Activated naive CD8-positive, alpha-beta T cell (primary cell): ENCODE data around the gene SPDYE4.

ENCODE experiments used
- H3K27ac Mint-ChIP-seq: one replicate; pipeline ENCODE4 v1.8.0; 2021; ENCODE audit warnings: mixed read lengths
- H3K27me3 Mint-ChIP-seq: one replicate; pipeline ENCODE4 v1.8.0; 2021; ENCODE audit warnings: mixed read lengths
- H3K36me3 Mint-ChIP-seq: one replicate; pipeline ENCODE4 v1.8.0; 2021; ENCODE audit warnings: mixed read lengths
- H3K4me1 Mint-ChIP-seq: one replicate; pipeline ENCODE4 v1.8.0; 2021; ENCODE audit warnings: low read depth, mixed read lengths
- H3K4me3 Mint-ChIP-seq: one replicate; pipeline ENCODE4 v1.8.0; 2021; ENCODE audit warnings: mild to moderate bottlenecking, mixed read lengths
- H3K9me3 Mint-ChIP-seq: one replicate; pipeline ENCODE4 v1.8.0; 2021; ENCODE audit warnings: low read depth, mixed read lengths

SPDYE4 gene

DNA sequence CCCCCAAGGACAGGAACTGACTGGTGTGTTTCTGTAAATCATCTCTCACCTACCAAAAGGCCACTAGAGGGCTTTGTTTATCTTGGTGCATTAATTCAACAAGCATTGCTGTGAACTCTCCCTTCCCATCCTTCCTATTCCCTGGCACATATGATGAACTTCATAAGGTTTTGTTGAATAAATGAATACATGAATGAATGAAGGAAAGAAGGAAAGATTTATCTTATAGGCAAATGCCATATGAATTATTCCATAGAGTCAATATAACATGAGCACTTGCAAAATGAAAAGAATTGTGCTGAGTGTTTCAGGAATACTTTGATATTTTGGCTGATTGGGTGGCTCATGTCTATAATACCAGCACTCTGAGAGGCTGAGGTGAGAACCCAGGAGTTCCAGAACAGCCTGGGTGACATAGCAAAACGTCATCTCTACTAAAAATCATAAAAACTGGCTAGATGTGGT is 4.3 kb downstream of the SPDYE4 start:
- H3K36me3 Mint-ChIP-seq: no peaks in the 10 kb centered on the region
- no peaks in the 10 kb centered on the region for H3K9me3 Mint-ChIP-seq
- no peak overlapping the region for H3K27ac Mint-ChIP-seq
- no peak overlapping the region for H3K4me3 Mint-ChIP-seq
- H3K27me3 Mint-ChIP-seq: peaks cover 8% of the 10 kb centered on the region
- no peaks in the 10 kb centered on the region for H3K4me1 Mint-ChIP-seq

DNA sequence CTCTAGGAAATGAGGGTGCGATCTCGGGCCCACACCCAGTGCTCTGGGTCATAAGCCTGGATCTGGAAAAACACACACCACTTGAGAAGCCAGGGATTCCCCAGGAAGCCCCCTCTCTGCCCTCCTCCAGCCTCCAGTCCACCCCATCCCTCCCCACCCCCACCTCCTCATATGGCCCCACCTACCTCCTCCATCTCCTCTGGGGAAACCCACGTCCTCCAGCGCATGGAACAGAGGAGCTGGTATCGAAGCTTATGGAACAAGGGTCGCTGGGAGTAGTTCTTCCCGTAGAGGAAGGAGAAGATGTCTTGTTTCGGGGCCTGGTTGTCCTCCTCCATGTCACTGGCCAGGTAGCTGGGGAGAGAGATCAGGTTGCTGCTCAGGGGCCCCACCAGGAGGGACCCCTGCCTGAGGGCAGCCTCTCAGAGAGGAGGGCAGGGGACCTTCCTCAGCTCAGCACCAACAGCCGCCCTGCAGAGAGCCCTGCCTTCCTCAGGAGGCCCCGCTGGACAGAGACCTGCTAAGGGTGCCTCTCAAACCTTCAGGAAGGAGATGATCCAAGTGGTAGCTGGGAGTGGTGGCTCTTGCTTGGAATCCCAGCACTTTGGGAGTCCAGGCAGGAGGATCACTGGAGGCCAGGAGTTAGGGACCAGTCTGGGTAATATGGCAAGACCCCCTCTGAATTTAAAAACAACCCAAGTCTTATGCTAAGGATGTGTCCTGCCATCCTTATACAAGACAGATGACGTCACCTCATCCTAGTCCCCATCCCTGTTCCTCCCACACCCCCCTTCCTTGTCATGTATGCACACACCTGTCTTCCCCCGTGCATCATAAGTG is 5.0 kb downstream of the SPDYE4 start:
- no peaks in the 10 kb centered on the region for H3K9me3 Mint-ChIP-seq
- no peaks in the 10 kb centered on the region for H3K36me3 Mint-ChIP-seq
- H3K27me3 Mint-ChIP-seq: peaks cover 8% of the 10 kb centered on the region
- peaks cover 2% of the 10 kb centered on the region for H3K4me1 Mint-ChIP-seq
- H3K27ac Mint-ChIP-seq: no peak overlapping the region
- no peak overlapping the region for H3K4me3 Mint-ChIP-seq

- H3K36me3 Mint-ChIP-seq: no peaks in the 10 kb centered on the region
- peaks cover 13% of the 10 kb centered on the region for H3K4me1 Mint-ChIP-seq
- H3K4me3 Mint-ChIP-seq: no peak overlapping the region
- H3K27ac Mint-ChIP-seq: no peak overlapping the region
- peaks cover 3% of the 10 kb centered on the region for H3K27me3 Mint-ChIP-seq
- no peaks in the 10 kb centered on the region for H3K9me3 Mint-ChIP-seq
These were observed 8.7 kb downstream of the SPDYE4 start for GRCh38 chr17:8749616-8750015.

GRCh38 chr17:8747742-8748141 is 10.6 kb downstream of the SPDYE4 start:
- Mint-ChIP-seq H3K4me3 (no peak overlapping the region), H3K36me3 (no peaks in the 10 kb centered on the region), H3K4me1 (peaks cover 13% of the 10 kb centered on the region), H3K27me3 (no peaks in the 10 kb centered on the region), H3K27ac (no peak overlapping the region), H3K9me3 (no peaks in the 10 kb centered on the region)

GRCh38 chr17:8746501-8747236 is 11.7 kb downstream of the SPDYE4 start:
- Mint-ChIP-seq H3K36me3 (no peaks in the 10 kb centered on the region), H3K9me3 (no peaks in the 10 kb centered on the region), H3K27ac (peak overlapping the region; percentile 89), H3K4me3 (peak overlapping the region; percentile 92), H3K4me1 (peaks cover 13% of the 10 kb centered on the region), H3K27me3 (no peaks in the 10 kb centered on the region)

- no peaks in the 10 kb centered on the region for H3K9me3 Mint-ChIP-seq
- no peaks in the 10 kb centered on the region for H3K27me3 Mint-ChIP-seq
- peaks cover 15% of the 10 kb centered on the region for H3K4me1 Mint-ChIP-seq
- peak overlapping the region; percentile 89 for H3K27ac Mint-ChIP-seq
- H3K36me3 Mint-ChIP-seq: no peaks in the 10 kb centered on the region
- peak overlapping the region; percentile 92 for H3K4me3 Mint-ChIP-seq
These were observed 12.5 kb downstream of the SPDYE4 start for GRCh38 chr17:8745586-8746500.

- Mint-ChIP-seq H3K36me3 (no peaks in the 10 kb centered on the region), H3K9me3 (no peaks in the 10 kb centered on the region), H3K4me3 (peak overlapping the region; percentile 58), H3K4me1 (peaks cover 26% of the 10 kb centered on the region), H3K27ac (peak overlapping the region; percentile 41), H3K27me3 (no peaks in the 10 kb centered on the region)
These were observed 14.1 kb downstream of the SPDYE4 start for GRCh38 chr17:8744086-8744785.

- Mint-ChIP-seq H3K9me3 (no peaks in the 10 kb centered on the region), H3K4me1 (peaks cover 26% of the 10 kb centered on the region), H3K36me3 (no peaks in the 10 kb centered on the region), H3K4me3 (no peak overlapping the region), H3K27ac (no peak overlapping the region), H3K27me3 (no peaks in the 10 kb centered on the region)
These were observed 15.5 kb downstream of the SPDYE4 start for GRCh38 chr17:8742819-8743218.

- no peaks in the 10 kb centered on the region for H3K9me3 Mint-ChIP-seq
- H3K4me3 Mint-ChIP-seq: no peak overlapping the region
- no peaks in the 10 kb centered on the region for H3K27me3 Mint-ChIP-seq
- H3K27ac Mint-ChIP-seq: no peak overlapping the region
- no peaks in the 10 kb centered on the region for H3K36me3 Mint-ChIP-seq
- H3K4me1 Mint-ChIP-seq: peaks cover 25% of the 10 kb centered on the region
These were observed 16.1 kb downstream of the SPDYE4 start for GRCh38 chr17:8742274-8742673.

DNA sequence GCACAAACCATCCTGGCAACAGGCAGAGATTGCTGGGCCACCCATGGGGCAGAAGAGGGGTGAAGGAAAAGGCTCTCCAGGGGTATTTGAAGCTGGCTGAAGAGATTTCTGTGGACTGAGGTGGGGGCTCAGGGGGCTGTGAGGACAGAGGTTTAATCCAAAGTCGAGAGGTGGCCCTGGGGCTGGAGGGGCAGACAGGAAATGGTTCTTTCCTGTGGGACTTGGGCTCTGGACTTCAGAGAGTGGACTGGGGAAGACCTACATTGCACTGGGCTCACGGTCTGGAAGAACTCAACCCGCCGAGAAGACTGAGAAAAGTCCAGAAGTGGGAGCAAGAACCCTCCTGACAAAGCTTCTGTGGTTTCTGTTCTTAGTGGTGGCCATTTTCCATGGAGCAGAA is 16.6 kb downstream of the SPDYE4 start:
- peaks cover 23% of the 10 kb centered on the region for H3K4me1 Mint-ChIP-seq
- no peaks in the 10 kb centered on the region for H3K36me3 Mint-ChIP-seq
- no peak overlapping the region for H3K27ac Mint-ChIP-seq
- no peaks in the 10 kb centered on the region for H3K9me3 Mint-ChIP-seq
- H3K4me3 Mint-ChIP-seq: no peak overlapping the region
- no peaks in the 10 kb centered on the region for H3K27me3 Mint-ChIP-seq

- Mint-ChIP-seq H3K27me3 (no peaks in the 10 kb centered on the region), H3K27ac (no peak overlapping the region), H3K36me3 (no peaks in the 10 kb centered on the region), H3K4me1 (peaks cover 23% of the 10 kb centered on the region), H3K9me3 (no peaks in the 10 kb centered on the region), H3K4me3 (no peak overlapping the region)
These were observed 17.0 kb downstream of the SPDYE4 start for GRCh38 chr17:8741366-8741765.

- H3K4me1 Mint-ChIP-seq: peaks cover 19% of the 10 kb centered on the region
- H3K36me3 Mint-ChIP-seq: no peaks in the 10 kb centered on the region
- no peaks in the 10 kb centered on the region for H3K27me3 Mint-ChIP-seq
- H3K4me3 Mint-ChIP-seq: peak overlapping the region; percentile 82
- peak overlapping the region; percentile 46 for H3K27ac Mint-ChIP-seq
- no peaks in the 10 kb centered on the region for H3K9me3 Mint-ChIP-seq
These were observed 17.9 kb downstream of the SPDYE4 start for GRCh38 chr17:8740486-8740885.

- peaks cover 19% of the 10 kb centered on the region for H3K4me1 Mint-ChIP-seq
- H3K27me3 Mint-ChIP-seq: no peaks in the 10 kb centered on the region
- H3K9me3 Mint-ChIP-seq: no peaks in the 10 kb centered on the region
- H3K36me3 Mint-ChIP-seq: no peaks in the 10 kb centered on the region
- peak overlapping the region; percentile 62 for H3K4me3 Mint-ChIP-seq
- no peak overlapping the region for H3K27ac Mint-ChIP-seq
These were observed 19.2 kb downstream of the SPDYE4 start for GRCh38 chr17:8739097-8739496.

- no peak overlapping the region for H3K27ac Mint-ChIP-seq
- H3K36me3 Mint-ChIP-seq: no peaks in the 10 kb centered on the region
- no peaks in the 10 kb centered on the region for H3K27me3 Mint-ChIP-seq
- H3K4me3 Mint-ChIP-seq: no peak overlapping the region
- H3K4me1 Mint-ChIP-seq: peaks cover 19% of the 10 kb centered on the region
- no peaks in the 10 kb centered on the region for H3K9me3 Mint-ChIP-seq
These were observed 21.6 kb downstream of the SPDYE4 start for GRCh38 chr17:8736796-8737195.
